Effector memory CD8-positive, alpha-beta T cell (primary cell): ENCODE results near the gene CACNA1C.

Experiments used
- ATAC-seq: fragments of 150-1000 bp; cut with Tn5 transposase; replicated peaks from 2 replicates; pipeline ENCODE4 v1.10.0; 2021; ENCODE audit warnings: mild to moderate bottlenecking, moderate library complexity
- DNase-seq, 3 experiments: peaks; one replicate each; pipeline ENCODE4 v3.0.0; 2021
- H3K27ac Mint-ChIP-seq, 2 donors: one replicate each; pipeline ENCODE4 v1.8.0; 2022; ENCODE audit warnings: mild to moderate bottlenecking in 2 of 2, mixed read lengths in 2 of 2, moderate library complexity in 2 of 2
- H3K27me3 Mint-ChIP-seq, 2 donors: one replicate each; pipeline ENCODE4 v1.8.0; 2022; ENCODE audit warnings: mixed read lengths in 2 of 2
- H3K36me3 Mint-ChIP-seq: one replicate; pipeline ENCODE4 v1.8.0; 2022; ENCODE audit warnings: mild to moderate bottlenecking, moderate library complexity, mixed read lengths; ENCODE audit not compliant: insufficient read depth
- H3K4me1 Mint-ChIP-seq, 2 donors: one replicate each; pipeline ENCODE4 v1.8.0; 2022; ENCODE audit warnings: low read depth in 2 of 2, mixed read lengths in 2 of 2
- H3K4me3 Mint-ChIP-seq, 2 donors: one replicate each; pipeline ENCODE4 v1.8.0; 2022; ENCODE audit warnings: mild to moderate bottlenecking in 2 of 2, mixed read lengths in 2 of 2, moderate library complexity in 2 of 2
- H3K9me3 Mint-ChIP-seq, 2 donors: one replicate each; pipeline ENCODE4 v1.8.0; 2022; ENCODE audit warnings: mixed read lengths in 2 of 2

Gene CACNA1C

GRCh38 chr12:2494486-2495192 lies 441.9 kb downstream of the CACNA1C start:
- H3K27ac Mint-ChIP-seq, result no peak overlapping the region
- DNase-seq (no peak), ATAC-seq (no peak)
- peaks cover 31 to 56% of the 10 kb centered on the region in 2 donors for H3K27me3 Mint-ChIP-seq
- H3K9me3 Mint-ChIP-seq, result no peaks in the 10 kb centered on the region
- H3K36me3 Mint-ChIP-seq, result no peaks in the 10 kb centered on the region
- no peaks in the 10 kb centered on the region for H3K4me1 Mint-ChIP-seq
- H3K4me3 Mint-ChIP-seq, result no peak overlapping the region

- no peak for DNase-seq
- Mint-ChIP-seq H3K27ac (no peak overlapping the region), H3K9me3 (no peaks in the 10 kb centered on the region), H3K4me3 (no peak overlapping the region), H3K27me3 (peaks cover 39 to 65% of the 10 kb centered on the region in 2 donors), H3K36me3 (no peaks in the 10 kb centered on the region), H3K4me1 (no peaks in the 10 kb centered on the region)
- no peak for ATAC-seq
Observed at GRCh38 chr12:2495417-2496112, 442.8 kb downstream of the CACNA1C start.

- H3K9me3 Mint-ChIP-seq, result no peaks in the 10 kb centered on the region
- H3K4me3 Mint-ChIP-seq, result no peak overlapping the region
- ATAC-seq, result no peak
- no peaks in the 10 kb centered on the region for H3K36me3 Mint-ChIP-seq
- no peaks in the 10 kb centered on the region for H3K4me1 Mint-ChIP-seq
- H3K27me3 Mint-ChIP-seq, result peaks cover 51 to 86% of the 10 kb centered on the region in 2 donors
- no peak overlapping the region for H3K27ac Mint-ChIP-seq
- no peak for DNase-seq
Observed at GRCh38 chr12:2498964-2499500, 446.2 kb downstream of the CACNA1C start.

DNA sequence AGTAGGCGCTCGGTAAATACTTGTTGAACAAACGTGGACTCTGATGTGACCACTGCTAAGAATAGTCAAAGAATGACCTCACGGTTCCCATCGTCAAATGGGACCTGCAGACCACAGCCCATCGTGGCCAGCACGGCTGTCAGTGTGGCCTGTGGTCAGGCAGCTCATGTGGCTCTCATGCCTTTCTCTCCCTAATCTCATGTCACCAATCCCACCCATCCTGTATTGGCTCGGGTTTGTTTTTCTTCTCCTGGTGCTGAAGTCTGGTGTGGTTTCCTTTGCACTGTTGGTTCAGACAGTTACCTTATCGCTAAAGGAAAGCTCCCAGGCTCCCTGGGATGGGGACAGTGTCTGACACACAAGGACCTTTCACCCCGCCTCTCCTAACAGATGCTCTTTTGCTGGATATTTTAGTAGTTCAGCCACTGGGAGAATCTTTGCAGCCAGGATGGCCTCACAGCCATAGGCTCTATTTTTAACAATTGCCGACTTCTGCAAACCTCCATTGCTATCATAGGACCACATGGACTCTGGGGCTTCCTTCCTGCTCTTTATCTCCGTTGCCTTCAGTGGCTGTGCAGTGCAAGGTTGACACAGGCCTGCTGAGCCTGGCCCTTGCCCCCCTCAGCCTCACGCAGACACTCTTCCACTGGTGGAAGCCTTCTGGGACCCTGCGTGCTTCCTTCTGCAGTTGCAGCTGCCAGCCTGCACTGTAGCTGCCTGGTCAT lies 448.8 kb downstream of the CACNA1C start:
- ATAC-seq, result no peak
- Mint-ChIP-seq H3K27me3 (peaks cover 43 to 72% of the 10 kb centered on the region in 2 donors), H3K27ac (no peak overlapping the region), H3K36me3 (no peaks in the 10 kb centered on the region), H3K4me3 (no peak overlapping the region), H3K9me3 (no peaks in the 10 kb centered on the region), H3K4me1 (no peaks in the 10 kb centered on the region)
- DNase-seq, result no peak

DNA sequence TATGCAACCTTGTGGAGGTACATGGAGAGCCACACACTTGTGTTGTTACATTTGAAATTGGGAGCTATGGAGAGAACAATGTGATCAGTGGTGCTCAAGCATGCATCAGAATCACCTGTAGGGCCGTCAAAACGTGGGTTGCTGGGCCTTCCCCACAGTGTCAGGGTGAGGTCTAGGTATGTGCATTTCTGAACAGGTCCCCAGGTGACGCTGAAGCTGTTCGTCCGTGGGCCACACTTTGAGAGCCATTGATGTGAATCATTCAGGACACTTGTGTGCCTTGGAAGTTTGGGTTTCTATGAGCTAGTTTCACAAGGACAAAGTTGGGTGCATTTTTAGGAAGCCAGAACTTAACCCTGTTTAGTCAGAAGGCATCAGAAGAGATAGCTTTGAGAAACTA lies 450.2 kb downstream of the CACNA1C start:
- Mint-ChIP-seq H3K4me3 (no peak overlapping the region), H3K9me3 (no peaks in the 10 kb centered on the region), H3K27me3 (peaks cover 41 to 62% of the 10 kb centered on the region in 2 donors), H3K27ac (no peak overlapping the region), H3K4me1 (no peaks in the 10 kb centered on the region), H3K36me3 (no peaks in the 10 kb centered on the region)
- ATAC-seq, result no peak
- no peak for DNase-seq

DNA sequence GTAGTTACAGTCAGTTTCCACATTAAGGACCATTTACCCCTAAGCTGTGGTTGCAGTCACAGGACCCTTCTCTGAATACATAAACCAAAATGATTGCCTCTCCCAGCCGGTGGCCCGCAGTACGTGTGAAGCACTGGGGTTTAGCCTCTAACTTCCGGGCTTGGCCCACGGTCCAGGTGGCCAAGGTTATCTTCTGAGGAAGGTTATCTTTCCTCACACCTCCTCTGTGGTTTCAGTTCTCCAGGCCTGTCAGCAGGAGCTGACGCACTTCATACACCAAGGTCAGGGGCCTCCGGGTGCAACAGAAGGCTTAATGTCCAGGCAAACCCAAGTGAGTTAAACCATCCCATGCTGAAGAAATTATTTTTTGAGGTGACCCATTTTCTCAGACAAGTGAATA lies 451.0 kb downstream of the CACNA1C start:
- H3K36me3 Mint-ChIP-seq, result no peaks in the 10 kb centered on the region
- H3K4me3 Mint-ChIP-seq, result no peak overlapping the region
- DNase-seq (no peak), ATAC-seq (no peak)
- H3K27ac Mint-ChIP-seq, result no peak overlapping the region
- no peaks in the 10 kb centered on the region for H3K9me3 Mint-ChIP-seq
- H3K27me3 Mint-ChIP-seq, result peaks cover 41 to 55% of the 10 kb centered on the region in 2 donors
- H3K4me1 Mint-ChIP-seq, result no peaks in the 10 kb centered on the region

- no peaks in the 10 kb centered on the region for H3K4me1 Mint-ChIP-seq
- H3K27me3 Mint-ChIP-seq, result peaks cover 41 to 59% of the 10 kb centered on the region in 2 donors
- no peaks in the 10 kb centered on the region for H3K9me3 Mint-ChIP-seq
- no peak for DNase-seq
- no peak overlapping the region for H3K4me3 Mint-ChIP-seq
- no peak for ATAC-seq
- H3K27ac Mint-ChIP-seq, result no peak overlapping the region
- no peaks in the 10 kb centered on the region for H3K36me3 Mint-ChIP-seq
Observed at GRCh38 chr12:2504577-2504976, 451.8 kb downstream of the CACNA1C start.

- no peak for ATAC-seq
- H3K4me3 Mint-ChIP-seq, result no peak overlapping the region
- H3K9me3 Mint-ChIP-seq, result no peaks in the 10 kb centered on the region
- H3K27ac Mint-ChIP-seq, result no peak overlapping the region
- H3K27me3 Mint-ChIP-seq, result peaks cover 19 to 56% of the 10 kb centered on the region in 2 donors
- no peaks in the 10 kb centered on the region for H3K4me1 Mint-ChIP-seq
- DNase-seq, result no peak
- H3K36me3 Mint-ChIP-seq, result no peaks in the 10 kb centered on the region
Observed at GRCh38 chr12:2507814-2508213, 455.0 kb downstream of the CACNA1C start.

DNA sequence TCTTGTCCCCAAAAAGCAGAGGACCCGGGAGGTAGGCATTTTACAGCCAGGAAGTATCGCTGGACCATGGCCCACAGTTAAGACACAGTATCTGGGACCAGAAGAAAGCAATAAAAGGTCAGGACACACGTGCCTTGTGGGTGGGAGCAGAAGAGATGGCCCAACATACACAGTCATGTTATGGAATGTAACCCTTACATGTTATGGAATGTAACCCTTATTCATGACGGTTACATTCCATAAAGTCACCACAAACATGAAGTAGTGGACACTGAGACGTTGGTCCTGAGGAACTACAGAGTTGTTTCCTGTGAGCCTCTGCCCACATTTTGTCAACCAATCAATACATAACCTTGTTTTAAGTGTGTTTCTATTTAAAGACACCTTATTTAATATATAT lies 456.4 kb downstream of the CACNA1C start:
- Mint-ChIP-seq H3K36me3 (no peaks in the 10 kb centered on the region), H3K9me3 (no peaks in the 10 kb centered on the region), H3K4me3 (no peak overlapping the region), H3K27me3 (peaks cover 10 to 56% of the 10 kb centered on the region in 2 donors), H3K4me1 (no peaks in the 10 kb centered on the region), H3K27ac (no peak overlapping the region)
- no peak for ATAC-seq
- DNase-seq, result no peak

DNA sequence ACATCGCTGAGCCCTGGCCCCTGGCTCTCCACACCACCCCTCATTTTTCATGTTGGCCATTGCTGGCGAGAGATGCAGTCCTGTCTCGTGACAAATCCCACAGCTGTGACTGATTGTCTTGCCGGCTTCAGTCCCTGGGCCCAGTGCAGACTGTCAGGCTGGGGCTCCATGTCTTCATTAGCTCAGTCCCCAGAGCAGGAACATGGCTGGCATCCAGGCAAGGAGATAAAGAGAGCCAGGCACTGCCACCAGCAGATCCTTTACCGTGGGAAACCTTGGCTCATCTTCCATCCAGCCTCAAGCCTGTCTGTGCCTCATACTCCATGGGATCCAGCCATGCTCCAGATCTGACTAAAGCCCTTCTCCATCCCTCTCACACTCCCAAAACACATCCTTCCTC lies 457.3 kb downstream of the CACNA1C start:
- Mint-ChIP-seq H3K4me3 (no peak overlapping the region), H3K27me3 (peaks cover 5 to 50% of the 10 kb centered on the region in 2 donors), H3K4me1 (no peaks in the 10 kb centered on the region), H3K27ac (no peak overlapping the region), H3K36me3 (no peaks in the 10 kb centered on the region), H3K9me3 (no peaks in the 10 kb centered on the region)
- ATAC-seq (no peak), DNase-seq (no peak)

DNA sequence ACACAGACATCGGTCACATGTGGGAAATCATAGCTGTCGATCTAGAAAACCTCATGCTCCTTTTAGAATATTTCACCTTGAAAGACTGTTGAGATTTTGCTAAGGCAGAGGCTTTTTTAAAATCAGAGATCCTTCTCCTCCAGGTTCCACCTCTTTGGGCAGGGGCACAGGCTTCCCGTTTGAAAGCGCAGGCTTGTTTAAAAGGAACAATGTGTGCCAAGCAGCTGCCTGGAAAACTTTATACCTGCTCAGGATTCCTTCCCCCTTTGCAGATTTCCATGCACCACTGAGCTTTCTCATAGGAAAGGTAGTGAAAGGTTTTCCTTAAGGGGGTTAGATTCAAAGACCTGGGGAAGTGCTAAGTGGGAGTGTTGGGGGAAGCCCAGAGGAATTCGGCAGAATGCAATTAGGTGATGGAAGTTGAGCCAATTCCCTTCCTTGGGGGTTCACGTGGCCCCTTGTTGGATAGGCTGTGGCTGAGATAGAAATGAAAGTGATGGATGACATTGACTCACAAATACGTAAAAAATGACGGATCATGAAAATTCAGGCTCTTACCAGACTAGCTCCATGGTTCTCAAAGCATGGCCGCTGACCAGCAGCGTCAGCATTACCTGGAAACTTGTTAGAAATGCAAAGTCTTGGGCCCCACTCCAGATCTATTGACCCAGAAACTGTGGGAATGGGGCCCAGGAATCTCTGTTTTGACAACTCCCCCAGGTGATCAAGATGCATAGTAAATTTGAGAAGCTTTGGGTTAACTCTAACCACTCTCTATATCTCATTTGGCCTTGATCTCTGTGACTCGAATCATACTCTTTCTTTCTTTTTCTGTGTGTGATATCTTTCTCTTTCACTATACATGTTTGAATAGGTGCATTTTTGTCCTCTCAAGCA lies 460.6 kb downstream of the CACNA1C start:
- Mint-ChIP-seq H3K4me3 (no peak overlapping the region), H3K36me3 (no peaks in the 10 kb centered on the region), H3K4me1 (no peaks in the 10 kb centered on the region), H3K9me3 (no peaks in the 10 kb centered on the region), H3K27me3 (peaks cover 23 to 66% of the 10 kb centered on the region in 2 donors), H3K27ac (no peak overlapping the region)
- DNase-seq (no peak), ATAC-seq (no peak)

DNA sequence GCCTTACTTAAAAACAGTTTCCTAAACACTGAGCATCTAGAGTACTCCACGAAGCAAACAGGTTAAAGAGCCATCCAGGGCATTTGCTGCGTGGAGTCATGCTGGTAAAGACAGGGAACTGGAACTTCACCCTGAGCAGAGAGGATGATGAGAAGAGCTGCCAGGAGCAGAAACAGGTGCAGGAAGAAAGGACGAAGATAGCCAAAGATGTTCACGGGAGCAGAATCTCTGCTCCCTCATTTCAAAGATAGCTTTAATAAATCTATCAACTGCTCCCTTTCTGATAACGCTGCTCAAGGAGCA lies 461.2 kb downstream of the CACNA1C start:
- no peaks in the 10 kb centered on the region for H3K4me1 Mint-ChIP-seq
- DNase-seq (no peak), ATAC-seq (no peak)
- H3K4me3 Mint-ChIP-seq, result no peak overlapping the region
- H3K9me3 Mint-ChIP-seq, result no peaks in the 10 kb centered on the region
- peaks cover 23 to 64% of the 10 kb centered on the region in 2 donors for H3K27me3 Mint-ChIP-seq
- no peak overlapping the region for H3K27ac Mint-ChIP-seq
- H3K36me3 Mint-ChIP-seq, result no peaks in the 10 kb centered on the region

DNA sequence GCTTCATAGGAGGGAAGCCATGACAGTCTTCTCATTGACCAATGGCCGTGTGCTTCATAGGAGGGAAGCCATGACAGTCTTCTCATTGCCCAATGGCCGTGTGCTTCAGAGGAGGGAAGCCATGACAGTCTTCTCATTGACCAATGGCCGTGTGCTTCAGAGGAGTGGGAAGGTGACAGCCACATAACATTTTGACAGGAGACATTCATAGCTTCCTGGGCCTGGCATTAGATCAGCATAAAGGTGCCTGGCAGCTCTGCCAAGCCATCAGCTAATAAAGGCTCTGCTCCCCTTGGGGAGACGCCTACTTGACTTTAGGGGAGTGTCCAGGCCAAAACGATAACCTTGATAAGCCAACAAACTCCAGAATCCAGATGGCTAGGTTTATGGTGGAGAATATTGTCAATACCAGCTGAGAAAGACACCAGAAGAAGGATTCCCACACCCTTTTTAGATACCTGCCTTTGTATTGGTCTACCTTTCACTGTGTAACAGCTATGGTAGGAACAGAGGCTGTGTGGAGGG lies 468.0 kb downstream of the CACNA1C start:
- no peak overlapping the region for H3K27ac Mint-ChIP-seq
- ATAC-seq, result no peak
- no peak for DNase-seq
- no peaks in the 10 kb centered on the region for H3K36me3 Mint-ChIP-seq
- H3K4me3 Mint-ChIP-seq, result no peak overlapping the region
- no peaks in the 10 kb centered on the region for H3K9me3 Mint-ChIP-seq
- H3K27me3 Mint-ChIP-seq, result peaks cover 26 to 63% of the 10 kb centered on the region in 2 donors
- H3K4me1 Mint-ChIP-seq, result no peaks in the 10 kb centered on the region
